Measurements from ENCODE around the gene RBM39.

RBM39 gene

GRCh38 chr20:35674921-35675320 lies 67.1 kb downstream of the RBM39 start:
- no peak overlapping the region for H3K27ac ChIP-seq
- TF ChIP-seq, protein P1, sequence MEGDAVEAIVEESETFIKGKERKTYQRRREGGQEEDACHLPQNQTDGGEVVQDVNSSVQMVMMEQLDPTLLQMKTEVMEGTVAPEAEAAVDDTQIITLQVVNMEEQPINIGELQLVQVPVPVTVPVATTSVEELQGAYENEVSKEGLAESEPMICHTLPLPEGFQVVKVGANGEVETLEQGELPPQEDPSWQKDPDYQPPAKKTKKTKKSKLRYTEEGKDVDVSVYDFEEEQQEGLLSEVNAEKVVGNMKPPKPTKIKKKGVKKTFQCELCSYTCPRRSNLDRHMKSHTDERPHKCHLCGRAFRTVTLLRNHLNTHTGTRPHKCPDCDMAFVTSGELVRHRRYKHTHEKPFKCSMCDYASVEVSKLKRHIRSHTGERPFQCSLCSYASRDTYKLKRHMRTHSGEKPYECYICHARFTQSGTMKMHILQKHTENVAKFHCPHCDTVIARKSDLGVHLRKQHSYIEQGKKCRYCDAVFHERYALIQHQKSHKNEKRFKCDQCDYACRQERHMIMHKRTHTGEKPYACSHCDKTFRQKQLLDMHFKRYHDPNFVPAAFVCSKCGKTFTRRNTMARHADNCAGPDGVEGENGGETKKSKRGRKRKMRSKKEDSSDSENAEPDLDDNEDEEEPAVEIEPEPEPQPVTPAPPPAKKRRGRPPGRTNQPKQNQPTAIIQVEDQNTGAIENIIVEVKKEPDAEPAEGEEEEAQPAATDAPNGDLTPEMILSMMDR (conservative IDR thresholded peaks at IDR 0.05) = no peak

DNA sequence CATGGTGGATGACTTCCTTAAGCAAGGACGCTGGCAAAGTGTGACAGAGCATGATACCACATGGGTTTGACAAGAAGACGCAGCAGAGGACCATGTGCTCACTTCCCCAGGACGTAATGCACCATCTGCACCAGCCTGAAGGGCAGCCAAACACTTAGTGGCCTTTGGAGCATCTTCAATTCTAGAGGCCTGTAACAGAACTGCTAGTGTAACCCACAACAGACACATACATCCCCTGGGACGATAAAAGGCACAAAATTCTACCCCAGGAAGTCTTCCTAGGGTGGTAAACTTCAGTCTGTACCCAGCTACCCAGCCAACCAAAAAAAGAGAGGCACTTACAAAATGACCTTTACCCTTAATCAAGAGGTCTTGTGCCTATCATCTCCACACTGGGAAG lies 68.2 kb downstream of the RBM39 start:
- H3K27ac ChIP-seq = no peak overlapping the region
- TF ChIP-seq, protein P1 (conservative IDR thresholded peaks at IDR 0.05) = no peak

DNA sequence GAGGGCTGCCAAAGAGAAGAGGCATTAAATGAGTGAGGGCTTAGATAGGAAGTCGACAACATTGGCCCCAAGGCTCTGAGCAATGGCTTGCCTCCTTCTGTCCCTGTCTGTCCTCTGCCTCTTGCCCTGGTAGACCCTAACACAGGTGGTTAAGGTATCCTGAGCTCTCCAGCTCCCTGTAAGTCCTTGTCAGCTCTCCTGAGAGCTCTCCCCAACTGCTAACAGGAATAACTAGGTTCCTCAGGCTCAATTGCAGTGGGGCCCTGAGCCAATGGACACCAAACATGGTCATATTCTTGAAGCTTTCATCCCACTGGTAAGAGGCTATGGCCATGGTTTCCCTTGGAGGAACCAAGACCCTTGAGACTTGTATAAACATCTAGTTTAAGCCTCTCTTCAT lies 72.4 kb downstream of the RBM39 start:
- H3K27ac ChIP-seq = no peak overlapping the region
- TF ChIP-seq, protein P1 (conservative IDR thresholded peaks at IDR 0.05) = no peak

DNA sequence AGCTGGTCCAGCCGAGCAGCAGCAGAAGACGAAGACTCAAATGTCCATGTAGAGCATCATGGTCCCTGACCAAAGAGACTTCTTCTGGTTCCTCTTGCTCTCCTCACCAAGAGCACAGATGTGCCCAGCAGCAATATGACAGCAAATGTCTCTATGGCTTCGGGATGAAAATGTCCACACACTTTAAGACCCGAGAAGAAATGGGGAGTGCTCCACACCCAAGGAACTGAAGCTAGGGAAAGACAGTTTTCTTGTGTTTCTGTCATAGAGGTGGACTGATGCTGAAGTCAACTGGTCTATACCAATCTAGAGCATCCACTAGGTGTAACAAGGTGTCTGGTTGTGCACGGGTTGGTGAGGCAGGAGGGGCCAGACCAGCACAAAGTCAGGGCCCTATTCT lies 72.8 kb downstream of the RBM39 start:
- no peak overlapping the region for H3K27ac ChIP-seq
- TF ChIP-seq, protein P1 (conservative IDR thresholded peaks at IDR 0.05) = no peak

DNA sequence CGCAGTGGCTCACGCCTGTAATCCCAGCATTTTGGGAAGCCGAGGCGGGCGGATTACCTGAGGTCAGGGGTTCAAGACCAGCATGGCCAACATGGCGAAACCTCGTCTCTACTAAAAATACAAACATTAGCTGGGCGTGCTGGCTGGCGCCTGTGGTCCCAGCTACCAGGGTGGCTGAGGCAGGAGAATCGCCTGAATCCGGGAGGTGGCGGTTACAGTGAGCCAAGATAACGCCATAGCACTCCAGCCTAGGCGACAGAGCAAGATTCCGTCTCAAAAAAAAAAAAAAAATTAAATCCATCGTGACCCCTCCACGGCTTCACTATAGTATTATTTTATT lies 76.1 kb downstream of the RBM39 start:
- peak overlapping the region; percentile 97 for H3K27ac ChIP-seq
- TF ChIP-seq, protein P1 (conservative IDR thresholded peaks at IDR 0.05) = no peak

DNA sequence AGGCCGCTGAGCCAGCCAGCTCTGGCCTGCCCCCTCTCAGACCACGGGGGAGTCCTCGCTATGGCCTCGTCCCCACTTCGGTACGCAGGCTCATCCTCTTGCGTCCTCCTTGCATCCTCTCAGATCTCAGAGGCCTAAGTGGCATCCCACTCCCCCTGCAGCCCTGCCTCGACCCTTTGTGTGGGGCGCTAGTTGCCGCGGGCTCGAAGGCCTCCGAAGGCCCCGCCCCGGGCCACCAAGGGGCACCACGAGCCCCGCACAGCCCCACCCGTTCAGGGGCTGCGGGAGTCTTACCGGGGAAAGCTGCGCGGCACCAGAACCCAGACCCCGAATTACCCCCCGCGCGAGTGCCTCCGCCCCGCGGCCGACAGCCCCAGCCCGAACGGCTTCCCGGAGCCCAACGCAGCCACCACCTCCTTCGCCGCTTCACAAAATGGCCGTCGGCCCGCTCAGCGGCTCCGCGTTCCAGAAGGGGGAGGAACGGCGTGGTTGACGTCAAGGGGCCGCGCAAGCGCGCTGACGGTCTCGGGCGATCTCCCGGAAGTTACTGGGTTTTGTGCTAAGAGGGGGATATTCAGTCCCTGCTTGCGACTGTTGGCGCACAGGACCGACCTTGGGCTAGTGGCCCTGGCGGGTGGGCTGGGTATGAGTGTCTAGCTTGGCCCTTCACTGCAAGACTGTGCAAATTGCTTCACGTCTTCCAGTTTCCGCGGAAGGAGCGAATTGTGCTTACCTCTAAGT lies 77.4 kb downstream of the RBM39 start, which contains the start of the genes CPNE1 and RBM12:
Gene CPNE1 (minus strand): TSS at position 435 of the 741 bp plus-strand sequence. CDS start 31,977 bp downstream, outside the sequence.
Gene RBM12 (minus strand): TSS at position 435 of the 741 bp plus-strand sequence. CDS start 9,578 bp downstream, outside the sequence.
- TF ChIP-seq, protein P1 (conservative IDR thresholded peaks at IDR 0.05) = no peak
- H3K27ac ChIP-seq = peak within 1 kb of the TSS; percentile 97

DNA sequence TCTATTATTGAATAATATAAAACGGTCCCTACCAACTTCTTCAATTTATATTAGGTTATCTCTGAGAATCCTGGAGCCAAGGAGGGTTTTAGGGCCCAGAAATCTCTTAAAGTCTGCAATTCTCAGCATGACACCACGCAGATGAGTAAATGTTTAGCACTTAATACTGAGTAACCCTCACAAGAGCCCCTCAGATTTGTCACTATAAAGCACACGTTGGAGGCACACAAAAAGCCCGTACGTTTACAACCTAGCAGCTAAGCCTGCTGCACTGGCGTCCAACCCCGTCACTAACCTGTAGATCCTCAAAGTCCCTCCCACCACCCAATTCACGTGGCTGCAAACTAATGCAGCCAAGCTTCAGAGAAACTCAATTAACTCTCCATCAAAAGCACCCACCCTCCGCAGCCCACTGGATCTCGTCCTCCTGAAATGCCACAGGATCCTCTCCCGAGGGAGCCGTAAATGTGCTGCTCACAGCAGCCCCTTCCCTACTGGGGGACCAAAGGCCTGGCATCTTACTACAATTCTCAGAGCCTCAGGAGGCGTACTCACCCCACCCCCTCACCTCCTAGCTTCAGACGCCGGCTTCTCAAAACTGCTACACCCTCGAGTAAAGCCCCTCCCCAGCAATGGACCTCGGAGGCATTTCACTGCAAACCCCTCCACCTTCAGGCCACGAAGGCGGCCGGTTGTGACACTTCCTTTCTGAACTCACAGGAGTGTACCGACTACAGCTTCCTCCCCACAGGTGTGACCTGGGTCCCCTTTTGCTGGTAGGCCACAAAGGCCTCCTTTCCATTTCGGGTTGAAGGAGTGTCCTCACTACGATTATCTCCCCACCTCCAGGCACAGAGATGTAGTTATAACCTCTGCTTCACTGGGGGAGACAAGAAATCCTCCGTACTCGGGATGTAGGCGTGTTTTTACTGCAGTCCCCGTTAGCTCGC lies 78.3 kb downstream of the RBM39 start:
- TF ChIP-seq, protein P1 (conservative IDR thresholded peaks at IDR 0.05) = no peak
- H3K27ac ChIP-seq = peak overlapping the region; percentile 97

All from VCaP (cell line).